GM12873 (cell line): ENCODE measurements around the gene CBX8.

Source experiments
- CTCF ChIP-seq: IDR thresholded peaks from 2 replicates; pipeline ENCODE4 v1.5.1; 2012; ENCODE audit warnings: low read depth, mild to moderate bottlenecking, moderate library complexity, low read length, control low read depth; ENCODE audit not compliant: insufficient read depth; ENCODE audit errors: missing control alignments

CBX8 gene

GRCh38 chr17:79794659-79795511 is 2.0 kb downstream of the CBX8 start:
- TF ChIP-seq CTCF: no peak

GRCh38 chr17:79793924-79794304 is 3.0 kb downstream of the CBX8 start:
- no peak for TF ChIP-seq CTCF

GRCh38 chr17:79792984-79793923 is 3.6 kb downstream of the CBX8 start:
- no peak for TF ChIP-seq CTCF

- TF ChIP-seq CTCF: no peak
Measured at GRCh38 chr17:79792341-79792871, 4.5 kb downstream of the CBX8 start.

GRCh38 chr17:79791735-79792161 is 5.1 kb downstream of the CBX8 start:
- no peak for TF ChIP-seq CTCF

GRCh38 chr17:79790805-79791734 is 5.8 kb downstream of the CBX8 start:
- TF ChIP-seq CTCF: no peak
